ENCODE measurements around the gene MS4A18. TPM values are rescaled to one million over a fixed set of nuclear protein-coding genes. Genes with fewer than 3 reads are reported as not detected.

The MS4A18 gene
- total and polyA plus RNA-seq, 10 of the 15 experiments (the other 5 are each of a cell fraction or from before 2014, with no cell fraction given): not detected

DNA sequence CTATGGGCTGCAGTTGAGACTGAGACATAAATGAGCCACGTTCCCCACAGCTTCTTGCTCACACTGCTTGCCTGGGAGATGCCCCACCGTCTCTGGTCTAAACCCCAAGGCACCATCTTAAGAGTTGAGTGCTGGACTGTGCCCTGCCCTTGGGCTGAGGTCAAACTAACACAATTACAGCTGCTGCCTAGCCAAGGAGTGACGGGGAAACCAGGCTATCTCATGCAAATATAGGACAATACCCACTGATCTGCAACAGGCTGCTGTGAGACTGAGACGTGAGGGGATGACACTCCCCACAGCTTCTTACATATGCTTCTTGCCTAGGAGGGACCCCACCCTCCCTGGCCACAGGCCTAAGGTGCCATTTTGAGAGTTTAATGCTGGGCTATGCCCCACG lies 32.9 kb upstream of the MS4A18 start (continued):
- no peak for TF ChIP-seq E4F1 (IDR thresholded peaks at IDR 0.05; ENCODE audit: borderline replicate concordance, partially characterized antibody)
- TF ChIP-seq MYC (IDR thresholded peaks at IDR 0.05; ENCODE audit: insufficient read depth, insufficient read length, insufficient replicate concordance, low read length, severe bottlenecking): no peak
- TF ChIP-seq SIN3A (IDR thresholded peaks at IDR 0.05; ENCODE audit: low read depth, low read length): no peak
- TF ChIP-seq BMI1 (IDR thresholded peaks at IDR 0.05; ENCODE audit: borderline replicate concordance): no peak
- TF ChIP-seq, protein P1, sequence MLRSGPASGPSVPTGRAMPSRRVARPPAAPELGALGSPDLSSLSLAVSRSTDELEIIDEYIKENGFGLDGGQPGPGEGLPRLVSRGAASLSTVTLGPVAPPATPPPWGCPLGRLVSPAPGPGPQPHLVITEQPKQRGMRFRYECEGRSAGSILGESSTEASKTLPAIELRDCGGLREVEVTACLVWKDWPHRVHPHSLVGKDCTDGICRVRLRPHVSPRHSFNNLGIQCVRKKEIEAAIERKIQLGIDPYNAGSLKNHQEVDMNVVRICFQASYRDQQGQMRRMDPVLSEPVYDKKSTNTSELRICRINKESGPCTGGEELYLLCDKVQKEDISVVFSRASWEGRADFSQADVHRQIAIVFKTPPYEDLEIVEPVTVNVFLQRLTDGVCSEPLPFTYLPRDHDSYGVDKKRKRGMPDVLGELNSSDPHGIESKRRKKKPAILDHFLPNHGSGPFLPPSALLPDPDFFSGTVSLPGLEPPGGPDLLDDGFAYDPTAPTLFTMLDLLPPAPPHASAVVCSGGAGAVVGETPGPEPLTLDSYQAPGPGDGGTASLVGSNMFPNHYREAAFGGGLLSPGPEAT (IDR thresholded peaks at IDR 0.05; ENCODE audit: low read depth): no peak
- no peak for TF ChIP-seq IKZF1 (conservative IDR thresholded peaks at IDR 0.05)
- TF ChIP-seq ASH2L (IDR thresholded peaks at IDR 0.05; ENCODE audit: borderline replicate concordance, low read depth): no peak

GRCh38 chr11:60699284-60699691 lies 25.2 kb upstream of the MS4A18 start, which contains the start of gene MS4A8:
Gene MS4A8 (plus strand): TSS chr11:60699612. CDS start chr11:60700861, 1,249 bp downstream.
- no peak within 1 kb of the TSS for H3K9ac ChIP-seq (ENCODE audit: control insufficient read depth, insufficient read depth, low read length)
- DNase-seq (ENCODE audit: low read depth, low spot score) (no peak), ATAC-seq (no peak), FAIRE-seq (no peak)
- no peak within 1 kb of the TSS for H2AFZ ChIP-seq (ENCODE audit: control insufficient read depth, low read depth, low read length)
- H3K4me1 ChIP-seq (ENCODE audit: control insufficient read depth, insufficient read depth, low read length): no peaks in the 10 kb centered on the region
- no peaks in the 10 kb centered on the region for H3K79me2 ChIP-seq (ENCODE audit: control insufficient read depth, insufficient read depth, low read length)
- H3K36me3 ChIP-seq (ENCODE audit: control insufficient read depth in 2 of 2, insufficient read depth in 2 of 2, low read length in 1 of 2): no peaks in the 10 kb centered on the region
- H3K4me2 ChIP-seq (ENCODE audit: control insufficient read depth, insufficient read depth): no peak within 1 kb of the TSS
- H3K27ac ChIP-seq (ENCODE audit: control insufficient read depth, insufficient read depth): no peak within 1 kb of the TSS
- ChIA-PET POLR2A (no interaction called here), CTCF (interaction anchor here (0.7 to 5.6 kb wide), 4 partner anchors 41 to 86 kb away, joined by 3 to 84 read pairs (median 4); no protein-coding TSS in a partner anchor), RAD21 (ENCODE audit: unreplicated experiment) (interaction anchor here (1.6 to 2.0 kb wide), 3 partner anchors 57 to 72 kb away, joined by 4 to 8 read pairs (median 5); partner anchors contain the start of gene MS4A15), SMC1A (ENCODE audit: uncharacterized antibody, unreplicated experiment) (interaction anchor here (0.7 to 5.0 kb wide), 2 partner anchors 9 to 63 kb away, joined by 3 to 45 read pairs; no protein-coding TSS in a partner anchor)
- no TSS peak for BruUV-seq (replicated peaks)
- in situ Hi-C loops (cut with MboI): no loop called here
- no peaks in the 10 kb centered on the region for H3K9me3 ChIP-seq (replicated peaks; ENCODE audit: control insufficient read depth, insufficient read depth, low read length)
- no peaks in the 10 kb centered on the region for H4K20me1 ChIP-seq (ENCODE audit: control insufficient read depth, insufficient read depth)
- TF ChIP-seq PBX3 (IDR thresholded peaks at IDR 0.05; ENCODE audit: insufficient replicate concordance, low read depth, low read length) (no peak), ZNF384 (IDR thresholded peaks at IDR 0.05; ENCODE audit: borderline replicate concordance, low read depth, low read length) (no peak), EGR1 (IDR thresholded peaks at IDR 0.05; ENCODE audit: borderline replicate concordance in 1 of 2, low read depth in 2 of 2, low read length in 2 of 2) (no peak), FOXK2 (IDR thresholded peaks at IDR 0.05) (no peak), ZBED1 (IDR thresholded peaks at IDR 0.05; ENCODE audit: borderline replicate concordance) (no peak)
- intact Hi-C loops (cut with micrococcal nuclease; ENCODE audit: unreplicated experiment): no loop called here
- no peaks in the 10 kb centered on the region for H3K27me3 ChIP-seq (replicated peaks in 1 of 2; ENCODE audit: control insufficient read depth in 2 of 2, insufficient read depth in 2 of 2, low read length in 1 of 2)
- H3K4me3 ChIP-seq: no peak within 1 kb of the TSS
- 12% methylated on average over 2 of the region's 2 CpGs for WGBS (ENCODE audit: insufficient coverage, insufficient replicate concordance, low lambda C conversion rate, missing lambda C conversion rate)
